Neural crest cell (in vitro differentiated cells): ENCODE data around the gene C1QTNF12. TPM values are rescaled to one million over a fixed set of nuclear protein-coding genes. Genes with fewer than 3 reads are reported as not detected.
A peak's percentile ranks its signal among the peaks of the same experiment; 100 is the strongest.
"Not testable (repeated sequence)": the region's sequence is repeated elsewhere in the genome, so short reads cannot be mapped to it uniquely, and the experiment has no call there.

Experiments
- DNase-seq: peaks from one replicate; pipeline ENCODE4 v3.0.0; 2021; ENCODE audit warnings: low read depth, mixed read lengths, low spot score
- H3K27ac Mint-ChIP-seq: one replicate; pipeline ENCODE4 v1.8.0; 2021; ENCODE audit warnings: mild to moderate bottlenecking, mixed read lengths; ENCODE audit not compliant: unreplicated experiment
- H3K27me3 Mint-ChIP-seq: 2 replicates; pipeline ENCODE4 v1.8.0; 2021; ENCODE audit warnings: low read depth, mild to moderate bottlenecking, mixed read lengths
- H3K36me3 Mint-ChIP-seq: 2 replicates; pipeline ENCODE4 v1.8.0; 2021; ENCODE audit warnings: low read depth, mild to moderate bottlenecking, mixed read lengths
- H3K4me1 Mint-ChIP-seq: 2 replicates; pipeline ENCODE4 v1.8.0; 2021; ENCODE audit warnings: mixed read lengths
- H3K4me3 Mint-ChIP-seq: one replicate; pipeline ENCODE4 v1.8.0; 2021; ENCODE audit warnings: mild to moderate bottlenecking, mixed read lengths
- H3K9me3 Mint-ChIP-seq: 2 replicates; pipeline ENCODE4 v1.8.0; 2021; ENCODE audit warnings: mixed read lengths
- CTCF ChIP-seq: fragments of 200-600 bp; sonication (generic); conservative IDR thresholded peaks from 2 replicates; pipeline ENCODE4 v1.5.0; 2021; ENCODE audit warnings: antibody characterized with exemption, mild to moderate bottlenecking
- microRNA-seq: library from miRNA; unstranded; fragments of <30 nt; microRNA quantifications from one replicate; pipeline ENCODE4, GENCODE V29; 2020
- total RNA-seq: library from RNA; stranded (reverse); gene quantifications from 2 replicates; pipeline ENCODE4 v1.2.1, GENCODE V29; 2021

The C1QTNF12 gene
- total RNA-seq, 1 donor from 2014 or later, result 0.79 TPM

- DNase-seq, result no peak
- peaks cover 4% of the 10 kb centered on the region for H3K27me3 Mint-ChIP-seq
Measured at GRCh38 chr1:1197551-1198422, 48.7 kb downstream of the C1QTNF12 start.

DNA sequence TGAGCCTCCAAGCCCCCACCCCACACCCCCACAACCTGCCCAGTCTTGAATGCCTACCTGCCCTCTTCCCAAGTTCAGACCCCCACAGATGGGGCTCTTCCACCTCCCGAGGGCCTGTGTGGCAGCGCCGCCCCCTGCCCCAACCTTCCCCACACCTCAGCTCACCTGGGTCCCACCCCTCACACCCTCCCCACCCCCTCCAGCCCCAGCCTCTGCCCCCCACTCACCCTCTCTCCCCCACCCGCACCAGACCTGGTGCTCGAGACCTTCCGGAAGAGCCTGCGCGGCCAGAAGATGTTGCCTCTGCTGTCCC lies 49.4 kb downstream of the C1QTNF12 start:
- H3K4me3 Mint-ChIP-seq, result no peak overlapping the region
- no peak for TF ChIP-seq CTCF
- H3K9me3 Mint-ChIP-seq, result peaks cover 9% of the 10 kb centered on the region

More at GRCh38 chr1:1197551-1198422, 48.7 kb downstream of the C1QTNF12 start:
- no peaks in the 10 kb centered on the region for H3K36me3 Mint-ChIP-seq
- no peaks in the 10 kb centered on the region for H3K4me1 Mint-ChIP-seq
- no peak overlapping the region for H3K4me3 Mint-ChIP-seq
- H3K9me3 Mint-ChIP-seq, result peaks cover 9% of the 10 kb centered on the region
- TF ChIP-seq CTCF, result no peak
- H3K27ac Mint-ChIP-seq, result no peak overlapping the region

GRCh38 chr1:1196431-1197187 lies 49.9 kb downstream of the C1QTNF12 start:
- Mint-ChIP-seq H3K36me3 (no peaks in the 10 kb centered on the region), H3K4me3 (no peak overlapping the region), H3K4me1 (no peaks in the 10 kb centered on the region), H3K27ac (no peak overlapping the region), H3K27me3 (peaks cover 6% of the 10 kb centered on the region), H3K9me3 (peaks cover 9% of the 10 kb centered on the region)
- DNase-seq, result no peak
- no peak for TF ChIP-seq CTCF

More for the DNA sequence above, 49.4 kb downstream of the C1QTNF12 start:
- Mint-ChIP-seq H3K36me3 (no peaks in the 10 kb centered on the region), H3K27ac (no peak overlapping the region), H3K27me3 (peaks cover 4% of the 10 kb centered on the region), H3K4me1 (no peaks in the 10 kb centered on the region)
- no peak for DNase-seq

- not testable (repeated sequence) for H3K36me3 Mint-ChIP-seq, H3K27ac Mint-ChIP-seq, H3K4me1 Mint-ChIP-seq, H3K4me3 Mint-ChIP-seq, H3K27me3 Mint-ChIP-seq, H3K9me3 Mint-ChIP-seq, DNase-seq
Measured at GRCh38 chr1:1195726-1196125, 50.8 kb downstream of the C1QTNF12 start.

- H3K4me3 Mint-ChIP-seq, result no peak overlapping the region
- peaks cover 9% of the 10 kb centered on the region for H3K9me3 Mint-ChIP-seq
- H3K36me3 Mint-ChIP-seq, result no peaks in the 10 kb centered on the region
- no peak overlapping the region for H3K27ac Mint-ChIP-seq
- no peak for DNase-seq
- H3K27me3 Mint-ChIP-seq, result peaks cover 3% of the 10 kb centered on the region
- H3K4me1 Mint-ChIP-seq, result no peaks in the 10 kb centered on the region
- TF ChIP-seq CTCF, result no peak
Measured at GRCh38 chr1:1194723-1195122, 51.8 kb downstream of the C1QTNF12 start.

Small RNA genes within 50 kb of the gene (microRNA-seq; reads per million reads assigned to microRNA genes)
- 13.6 reads per million, percentile 29 among the genes with 10 or more reads in this experiment for gene MIR6726

Other genes starting within 250 kb of the C1QTNF12 start
- 35.7 and 38.0 TPM in 2 replicates for gene HES4, start 246.6 kb downstream of the C1QTNF12 start, total RNA-seq
- 17.4 and 22.3 TPM in 2 replicates for gene ISG15, start 233.2 kb downstream of the C1QTNF12 start, total RNA-seq
- 192 and 203 TPM in 2 replicates for gene AGRN, start 226.6 kb downstream of the C1QTNF12 start, total RNA-seq
- not detected in 2 replicates for gene RNF223, start 172.4 kb downstream of the C1QTNF12 start, total RNA-seq
- gene C1orf159, start 130.6 kb downstream of the C1QTNF12 start, total RNA-seq, result 26.1 and 26.2 TPM in 2 replicates
- gene TTLL10, start 72.8 kb downstream of the C1QTNF12 start, total RNA-seq, result not detected in 2 replicates
- gene TNFRSF18, start 40.1 kb downstream of the C1QTNF12 start, total RNA-seq, result not detected in 2 replicates
- 0.19 and 0.20 TPM in 2 replicates for gene TNFRSF4, start 32.6 kb downstream of the C1QTNF12 start, total RNA-seq
- gene SDF4, start 14.7 kb downstream of the C1QTNF12 start, total RNA-seq, result 76.1 and 93.8 TPM in 2 replicates
- gene B3GALT6, start 14.5 kb downstream of the C1QTNF12 start, total RNA-seq, result 39.8 and 41.1 TPM in 2 replicates
- gene UBE2J2, start 27.1 kb upstream of the C1QTNF12 start, total RNA-seq, result 77.0 and 80.8 TPM in 2 replicates
- gene SCNN1D, start 33.7 kb upstream of the C1QTNF12 start, total RNA-seq, result 5.9 and 10.8 TPM in 2 replicates
- 111 and 124 TPM in 2 replicates for gene ACAP3, start 61.2 kb upstream of the C1QTNF12 start, total RNA-seq
- gene PUSL1, start 61.9 kb upstream of the C1QTNF12 start, total RNA-seq, result 26.3 and 27.9 TPM in 2 replicates
- gene INTS11, start 77.9 kb upstream of the C1QTNF12 start, total RNA-seq, result 137 and 160 TPM in 2 replicates
- 18.9 and 19.8 TPM in 2 replicates for gene CPTP, start 78.1 kb upstream of the C1QTNF12 start, total RNA-seq
- gene TAS1R3, start 84.6 kb upstream of the C1QTNF12 start, total RNA-seq, result 0.64 and 0.68 TPM in 2 replicates
- gene DVL1, start 102.7 kb upstream of the C1QTNF12 start, total RNA-seq, result 63.4 and 66.7 TPM in 2 replicates
- gene MXRA8, start 111.8 kb upstream of the C1QTNF12 start, total RNA-seq, result 5.0 and 5.8 TPM in 2 replicates
- 127 and 128 TPM in 2 replicates for gene AURKAIP1, start 128.5 kb upstream of the C1QTNF12 start, total RNA-seq
- gene CCNL2, start 152.6 kb upstream of the C1QTNF12 start, total RNA-seq, result 249 and 261 TPM in 2 replicates
- 113 and 117 TPM in 2 replicates for gene MRPL20, start 160.6 kb upstream of the C1QTNF12 start, total RNA-seq
- 0.66 and 0.89 TPM in 2 replicates for gene ANKRD65, start 174.6 kb upstream of the C1QTNF12 start, total RNA-seq
- gene VWA1, start 189.0 kb upstream of the C1QTNF12 start, total RNA-seq, result 8.9 and 9.6 TPM in 2 replicates
- 0.23 and 0.41 TPM in 2 replicates for gene ATAD3C, start 203.0 kb upstream of the C1QTNF12 start, total RNA-seq
- gene ATAD3B, start 225.0 kb upstream of the C1QTNF12 start, total RNA-seq, result 45.1 and 50.0 TPM in 2 replicates